GM12873 (cell line): ENCODE measurements around the gene GPAM.

Source experiments
- CTCF ChIP-seq: IDR thresholded peaks from 2 replicates; pipeline ENCODE4 v1.5.1; 2012; ENCODE audit warnings: low read depth, mild to moderate bottlenecking, moderate library complexity, low read length, control low read depth; ENCODE audit not compliant: insufficient read depth; ENCODE audit errors: missing control alignments

GPAM gene

GRCh38 chr10:112183329-112184051, at the start of gene GPAM:
TSS of gene GPAM (minus strand) at chr10:112183765. CDS start at chr10:112181784, 1,981 bp downstream.
- TF ChIP-seq CTCF: no peak

- TF ChIP-seq CTCF: no peak
Observed at GRCh38 chr10:112232670-112233069, 49.1 kb upstream of the GPAM start.

GRCh38 chr10:112231602-112232400, 48.2 kb upstream of the GPAM start:
- TF ChIP-seq CTCF: no peak

GRCh38 chr10:112230325-112230988, 46.9 kb upstream of the GPAM start:
- no peak for TF ChIP-seq CTCF

- no peak for TF ChIP-seq CTCF
Observed at GRCh38 chr10:112229901-112230300, 46.3 kb upstream of the GPAM start.

- TF ChIP-seq CTCF: no peak
Observed at GRCh38 chr10:112229096-112229495, 45.5 kb upstream of the GPAM start.

GRCh38 chr10:112227331-112227987, 43.9 kb upstream of the GPAM start:
- TF ChIP-seq CTCF: no peak
